ENCODE results near the gene LYPD6B. TPM values are rescaled to one million over a fixed set of nuclear protein-coding genes. Genes with fewer than 3 reads are reported as not detected.

The LYPD6B gene
- total and polyA plus RNA-seq, 10 of the 15 experiments (the other 5 are each of a cell fraction or from before 2014, with no cell fraction given) = 1.0 to 6.6 (median 4.0) TPM

DNA sequence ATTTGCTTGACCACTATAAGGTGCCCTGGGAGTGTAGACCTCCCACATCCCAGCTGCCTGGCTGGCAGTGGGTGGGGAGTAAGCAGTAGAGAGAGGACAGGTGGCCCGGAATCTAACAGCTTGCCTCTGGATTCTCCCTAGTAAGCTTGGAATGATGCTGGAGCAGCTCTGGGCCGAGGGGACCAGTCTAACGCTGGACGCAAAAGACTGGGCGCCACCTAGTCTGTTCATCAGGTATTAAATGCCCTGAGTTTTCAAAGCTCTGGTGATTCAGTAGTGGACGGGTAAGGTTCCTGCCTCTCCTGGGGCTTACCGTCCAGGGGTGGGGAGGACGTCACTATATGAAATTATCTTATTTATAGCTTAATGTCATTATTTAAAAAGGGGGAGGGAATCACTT is 648 bp upstream of the LYPD6B start:
- no peak for DNase-seq (ENCODE audit: low read depth, low spot score)
- H3K27ac ChIP-seq (ENCODE audit: control insufficient read depth, insufficient read depth) = no peak overlapping the region
- ChIA-PET RAD21 (ENCODE audit: unreplicated experiment) (interaction anchor here (0.6 to 3.2 kb wide), 5 partner anchors 16 to 524 kb away, joined by 3 to 31 read pairs (median 5); no protein-coding TSS in a partner anchor), CTCF (interaction anchor here (0.6 to 18.0 kb wide), 4 partner anchors 9 to 523 kb away, joined by 3 to 508 read pairs (median 4); no protein-coding TSS in a partner anchor), POLR2A (interaction anchor here (0.6 kb wide), 2 partner anchors 20 to 493 kb away, joined by 3 read pairs; no protein-coding TSS in a partner anchor), SMC1A (ENCODE audit: uncharacterized antibody, unreplicated experiment) (interaction anchor here (1.5 to 16.5 kb wide), 2 partner anchors 10 to 18 kb away, joined by 3 to 327 read pairs; no protein-coding TSS in a partner anchor)
- no TSS peak for BruUV-seq (replicated peaks)
- in situ Hi-C loops (cut with MboI) (no loop called here), intact Hi-C loops (cut with micrococcal nuclease; ENCODE audit: unreplicated experiment) (loop anchor here (2.0 kb wide), 1 partner anchor 17 kb away; no protein-coding TSS in a partner anchor)
- 29% methylated on average over 8 of the region's 8 CpGs for WGBS (ENCODE audit: insufficient coverage, insufficient replicate concordance, low lambda C conversion rate, missing lambda C conversion rate)
- ATAC-seq = no peak
- H3K9me3 ChIP-seq (replicated peaks; ENCODE audit: control insufficient read depth, insufficient read depth, low read length) = no peaks in the 10 kb centered on the region
- peak overlapping the region; percentile 75; the same call in 1 of the 2 replicates for H3K4me2 ChIP-seq (ENCODE audit: control insufficient read depth, insufficient read depth)
- FAIRE-seq = no peak
- H4K20me1 ChIP-seq (ENCODE audit: control insufficient read depth, insufficient read depth) = no peaks in the 10 kb centered on the region
- no peak overlapping the region; the same call in 1 of the 2 replicates for H2AFZ ChIP-seq (ENCODE audit: control insufficient read depth, low read depth, low read length)
- peak overlapping the region; percentile 61; the same call in 1 of the 2 replicates for H3K9ac ChIP-seq (ENCODE audit: control insufficient read depth, insufficient read depth, low read length)
- TF ChIP-seq CHD2 (IDR thresholded peaks at IDR 0.05; ENCODE audit: borderline replicate concordance, low read depth, low read length) (no peak), IRF4 (IDR thresholded peaks at IDR 0.05; ENCODE audit: low read depth, low read length) (no peak), HCFC1 (IDR thresholded peaks at IDR 0.05; ENCODE audit: low read length) (no peak), ESRRA (IDR thresholded peaks at IDR 0.05; ENCODE audit: low read length) (no peak), POU2F2 (IDR thresholded peaks at IDR 0.05; ENCODE audit: borderline replicate concordance, low read depth, low read length) (no peak), FOXK2 (IDR thresholded peaks at IDR 0.05) (no peak), RFX5 (IDR thresholded peaks at IDR 0.05; ENCODE audit: low read depth, low read length) (no peak), POLR2AphosphoS5 (IDR thresholded peaks at IDR 0.05; ENCODE audit: low read length) (no peak), POLR2A (IDR thresholded peaks at IDR 0.05; ENCODE audit: low read depth, low read length) (no peak)
- TF ChIP-seq, protein P1, sequence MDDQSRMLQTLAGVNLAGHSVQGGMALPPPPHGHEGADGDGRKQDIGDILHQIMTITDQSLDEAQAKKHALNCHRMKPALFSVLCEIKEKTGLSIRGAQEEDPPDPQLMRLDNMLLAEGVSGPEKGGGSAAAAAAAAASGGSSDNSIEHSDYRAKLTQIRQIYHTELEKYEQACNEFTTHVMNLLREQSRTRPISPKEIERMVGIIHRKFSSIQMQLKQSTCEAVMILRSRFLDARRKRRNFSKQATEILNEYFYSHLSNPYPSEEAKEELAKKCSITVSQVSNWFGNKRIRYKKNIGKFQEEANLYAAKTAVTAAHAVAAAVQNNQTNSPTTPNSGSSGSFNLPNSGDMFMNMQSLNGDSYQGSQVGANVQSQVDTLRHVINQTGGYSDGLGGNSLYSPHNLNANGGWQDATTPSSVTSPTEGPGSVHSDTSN (IDR thresholded peaks at IDR 0.05; ENCODE audit: insufficient replicate concordance, low read depth, low read length) = no peak
- H3K27me3 ChIP-seq (replicated peaks in 1 of 2; ENCODE audit: control insufficient read depth in 2 of 2, insufficient read depth in 2 of 2, low read length in 1 of 2) = no peaks in the 10 kb centered on the region
- H3K79me2 ChIP-seq (ENCODE audit: control insufficient read depth, insufficient read depth, low read length) = peaks cover 8% of the 10 kb centered on the region
- H3K4me3 ChIP-seq = peak overlapping the region; percentile 66; the same call in 1 of the 2 replicates
- no peaks in the 10 kb centered on the region for H3K36me3 ChIP-seq (ENCODE audit: control insufficient read depth in 2 of 2, insufficient read depth in 2 of 2, low read length in 1 of 2)
- peaks cover 17% of the 10 kb centered on the region for H3K4me1 ChIP-seq (ENCODE audit: control insufficient read depth, insufficient read depth, low read length)
